RWPE1 (cell line): ENCODE results near the gene CREB1.

Source experiments
- CTCF ChIA-PET: fragments of 350-600 bp; sonication (Branson Sonifier 250); formaldehyde crosslinking; extraction: SDS; loops from one replicate; lab custom pipeline; 2021; lab: Yijun Ruan, JAX
- POLR2A ChIA-PET: fragments of 400-600 bp; formaldehyde crosslinking; extraction: SDS; loops from one replicate; lab custom pipeline; 2020; ENCODE audit warnings: antibody characterized with exemption; ENCODE audit not compliant: low non-redundant PET; lab: Yijun Ruan, JAX
- DNase-seq: peaks from one replicate; pipeline ENCODE4 v3.0.0; 2012; ENCODE audit warnings: low spot score
- H3K27ac ChIP-seq: fragments of 450-650 bp; 2 replicates; pipeline ENCODE4 v1.5.1; 2017
- CTCF ChIP-seq: fragments of 450-650 bp; conservative IDR thresholded peaks from 2 replicates; pipeline ENCODE4 v1.5.1; 2017; ENCODE audit warnings: low read depth, mild to moderate bottlenecking

The CREB1 gene

GRCh38 chr2:207484444-207485391 is 45.0 kb upstream of the CREB1 start:
- no peak for DNase-seq
- POLR2A ChIA-PET, result no interaction called here
- no peak overlapping the region for H3K27ac ChIP-seq
- CTCF ChIA-PET, result interaction anchor here (0.5 to 0.6 kb wide), 3 partner anchors 11 to 474 kb away, joined by 3 to 5 read pairs (median 5); no protein-coding TSS in a partner anchor
- no peak for TF ChIP-seq CTCF

GRCh38 chr2:207487650-207488311 is 42.0 kb upstream of the CREB1 start:
- no peak; the same call in 1 of the 2 replicates for TF ChIP-seq CTCF
- peak; percentile 90 for DNase-seq
- POLR2A ChIA-PET, result interaction anchor here (0.5 to 0.6 kb wide), 2 partner anchors 145 to 781 kb away, joined by 3 to 5 read pairs; no protein-coding TSS in a partner anchor
- CTCF ChIA-PET, result interaction anchor here (0.6 to 1.1 kb wide), 5 partner anchors 19 to 575 kb away, joined by 3 to 6 read pairs (median 3); no protein-coding TSS in a partner anchor
- peak overlapping the region; percentile 56 for H3K27ac ChIP-seq

GRCh38 chr2:207489251-207489650 is 40.5 kb upstream of the CREB1 start:
- CTCF ChIA-PET, result interaction anchor here (0.6 to 1.0 kb wide), 2 partner anchors 16 to 41 kb away, joined by 3 read pairs; no protein-coding TSS in a partner anchor
- POLR2A ChIA-PET, result no interaction called here

GRCh38 chr2:207490441-207490840 is 39.3 kb upstream of the CREB1 start:
- no peak for TF ChIP-seq CTCF
- H3K27ac ChIP-seq, result no peak overlapping the region
- CTCF ChIA-PET, result no interaction called here
- DNase-seq, result no peak
- POLR2A ChIA-PET, result no interaction called here

More at GRCh38 chr2:207489251-207489650, 40.5 kb upstream of the CREB1 start:
- no peak for DNase-seq
- H3K27ac ChIP-seq, result no peak overlapping the region
- TF ChIP-seq CTCF, result no peak

- no peak overlapping the region for H3K27ac ChIP-seq
These were observed 38.7 kb upstream of the CREB1 start for GRCh38 chr2:207491086-207491485.

More at GRCh38 chr2:207491086-207491485, 38.7 kb upstream of the CREB1 start:
- no peak for TF ChIP-seq CTCF
- no peak for DNase-seq
- CTCF ChIA-PET, result no interaction called here
- POLR2A ChIA-PET, result no interaction called here
